Left forelimb (tissue), 1 donor: ENCODE results near the gene JAK1.
"Not testable (repeated sequence)": the region's sequence is repeated elsewhere in the genome, so short reads cannot be mapped to it uniquely, and the experiment has no call there.

ENCODE experiments used
- DNase-seq: peaks from one replicate; pipeline ENCODE4 v3.0.0-alpha.2; 2018; ENCODE audit warnings: low spot score

Gene JAK1

GRCh38 chr1:64948905-64949833 is 17.2 kb downstream of the JAK1 start:
- no peak for DNase-seq

GRCh38 chr1:64948216-64948615 is 18.1 kb downstream of the JAK1 start:
- DNase-seq = no peak

- DNase-seq = no peak
These were observed 19.4 kb downstream of the JAK1 start for GRCh38 chr1:64946916-64947315.

GRCh38 chr1:64944913-64945312 is 21.4 kb downstream of the JAK1 start:
- no peak for DNase-seq

GRCh38 chr1:64942675-64943074 is 23.7 kb downstream of the JAK1 start:
- DNase-seq = no peak

- DNase-seq = no peak
These were observed 24.2 kb downstream of the JAK1 start for GRCh38 chr1:64942118-64942517.

- DNase-seq = no peak
These were observed 24.8 kb downstream of the JAK1 start for GRCh38 chr1:64941461-64942117.

GRCh38 chr1:64940025-64940424 is 26.3 kb downstream of the JAK1 start:
- no peak for DNase-seq

GRCh38 chr1:64938991-64939390 is 27.4 kb downstream of the JAK1 start:
- DNase-seq = no peak

- no peak for DNase-seq
These were observed 29.4 kb downstream of the JAK1 start for GRCh38 chr1:64936956-64937355.

GRCh38 chr1:64935551-64936155 is 30.7 kb downstream of the JAK1 start:
- DNase-seq = no peak

- no peak for DNase-seq
These were observed 31.5 kb downstream of the JAK1 start for GRCh38 chr1:64934878-64935275.

GRCh38 chr1:64934115-64934877 is 32.1 kb downstream of the JAK1 start:
- no peak for DNase-seq

- no peak for DNase-seq
These were observed 32.9 kb downstream of the JAK1 start for GRCh38 chr1:64933296-64934070.

GRCh38 chr1:64932962-64933295 is 33.4 kb downstream of the JAK1 start:
- DNase-seq = no peak

GRCh38 chr1:64930640-64931039 is 35.7 kb downstream of the JAK1 start:
- not testable (repeated sequence) for DNase-seq

- DNase-seq = no peak
These were observed 37.1 kb downstream of the JAK1 start for GRCh38 chr1:64929221-64929620.

GRCh38 chr1:64928325-64928724 is 38.0 kb downstream of the JAK1 start:
- no peak for DNase-seq

- DNase-seq = no peak
These were observed 40.8 kb downstream of the JAK1 start for GRCh38 chr1:64925594-64925993.

- DNase-seq = no peak
These were observed 43.0 kb downstream of the JAK1 start for GRCh38 chr1:64923294-64923718.

GRCh38 chr1:64922336-64922735 is 44.0 kb downstream of the JAK1 start:
- no peak for DNase-seq
